Activated CD4-positive, alpha-beta T cell treated with anti-CD3 and anti-CD28 coated beads for 36 hours (primary cell): ENCODE results near the gene CMTM8. TPM values are rescaled to one million over a fixed set of nuclear protein-coding genes. Genes with fewer than 3 reads are reported as not detected.
A peak's percentile ranks its signal among the peaks of the same experiment; 100 is the strongest.

Source experiments
- ATAC-seq: fragments of 200-7000 bp; cut with Tn5 transposase; one replicate; pipeline ENCODE4 v1.10.0; 2021; ENCODE audit warnings: mild to moderate bottlenecking, moderate library complexity
- CTCF ChIA-PET: fragments of 350-600 bp; sonication (Branson Sonifier 250); formaldehyde crosslinking; loops from one replicate; lab custom pipeline; 2021; ENCODE audit warnings: antibody characterized with exemption; lab: Charles Lee
- POLR2A ChIA-PET: fragments of 350-600 bp; sonication (Branson Sonifier 250); formaldehyde crosslinking; loops from one replicate; lab custom pipeline; 2021; ENCODE audit warnings: antibody characterized with exemption, inconsistent platforms; lab: Charles Lee
- DNase-seq: peaks from one replicate; pipeline ENCODE4 v3.0.0-alpha.2; 2020
- H3K27ac Mint-ChIP-seq: one replicate; pipeline ENCODE4 v1.8.0; 2021; ENCODE audit warnings: mixed read lengths
- H3K27me3 Mint-ChIP-seq: one replicate; pipeline ENCODE4 v1.8.0; 2021; ENCODE audit warnings: mixed read lengths
- H3K36me3 Mint-ChIP-seq: one replicate; pipeline ENCODE4 v1.8.0; 2021; ENCODE audit warnings: low read depth, mixed read lengths
- H3K4me1 Mint-ChIP-seq: one replicate; pipeline ENCODE4 v1.8.0; 2021; ENCODE audit warnings: mixed read lengths
- H3K4me3 Mint-ChIP-seq: one replicate; pipeline ENCODE4 v1.8.0; 2021; ENCODE audit warnings: mild to moderate bottlenecking, moderate library complexity, mixed read lengths
- H3K9me3 Mint-ChIP-seq: one replicate; pipeline ENCODE4 v1.8.0; 2021; ENCODE audit warnings: low read depth, mixed read lengths
- intact Hi-C, 2 experiments: fragments of 100-400 bp; cut with DNase I in 1 of 2; cut with micrococcal nuclease in 1 of 2; formaldehyde crosslinking; loops; one replicate each; pipeline versions ENCODE4 v1.14.2 to v1.15.1; 2022 to 2024; cut with DNase I, micrococcal nuclease
- total RNA-seq, 2 experiments: library from RNA; stranded (reverse); gene quantifications; one replicate each; pipeline ENCODE4 v1.2.3, GENCODE V29; 2021

CMTM8 gene
- total RNA-seq, 2 experiments from 2014 or later: 8.1 to 9.3 TPM

- Mint-ChIP-seq H3K36me3 (no peaks in the 10 kb centered on the region), H3K9me3 (no peaks in the 10 kb centered on the region), H3K4me3 (no peak overlapping the region), H3K27me3 (no peaks in the 10 kb centered on the region), H3K4me1 (peaks cover 31% of the 10 kb centered on the region), H3K27ac (no peak overlapping the region)
- intact Hi-C loops: no loop called here
- DNase-seq (no peak), ATAC-seq (no peak)
- ChIA-PET POLR2A (no interaction called here), CTCF (interaction anchor here (0.7 to 1.6 kb wide), 5 partner anchors 8 to 481 kb away, joined by 3 to 11 read pairs (median 3); no protein-coding TSS in a partner anchor)
Measured at GRCh38 chr3:32316976-32317375, 78.5 kb downstream of the CMTM8 start.

- Mint-ChIP-seq H3K4me1 (peaks cover 7% of the 10 kb centered on the region), H3K27ac (no peak overlapping the region), H3K9me3 (no peaks in the 10 kb centered on the region), H3K27me3 (no peaks in the 10 kb centered on the region), H3K4me3 (no peak overlapping the region), H3K36me3 (no peaks in the 10 kb centered on the region)
- no peak for DNase-seq
- ChIA-PET POLR2A (no interaction called here), CTCF (interaction anchor here (1.2 to 1.5 kb wide), 2 partner anchors 18 to 143 kb away, joined by 3 to 6 read pairs; no protein-coding TSS in a partner anchor)
- intact Hi-C loops: no loop called here
- no peak for ATAC-seq
Measured at GRCh38 chr3:32319607-32320006, 81.1 kb downstream of the CMTM8 start.

GRCh38 chr3:32320080-32320479 lies 81.6 kb downstream of the CMTM8 start:
- CTCF ChIA-PET: interaction anchor here (1.5 kb wide), 1 partner anchor 143 kb away, joined by 6 read pairs; no protein-coding TSS in a partner anchor
- POLR2A ChIA-PET: no interaction called here
- intact Hi-C loops: no loop called here
- Mint-ChIP-seq H3K27me3 (no peaks in the 10 kb centered on the region), H3K9me3 (no peaks in the 10 kb centered on the region), H3K27ac (no peak overlapping the region), H3K4me3 (no peak overlapping the region), H3K4me1 (peaks cover 7% of the 10 kb centered on the region), H3K36me3 (no peaks in the 10 kb centered on the region)
- DNase-seq: no peak
- ATAC-seq: no peak

GRCh38 chr3:32321095-32321790 lies 82.8 kb downstream of the CMTM8 start:
- Mint-ChIP-seq H3K9me3 (no peaks in the 10 kb centered on the region), H3K27me3 (no peaks in the 10 kb centered on the region), H3K4me1 (peaks cover 9% of the 10 kb centered on the region), H3K4me3 (no peak overlapping the region), H3K27ac (no peak overlapping the region), H3K36me3 (no peaks in the 10 kb centered on the region)
- ChIA-PET CTCF (no interaction called here), POLR2A (no interaction called here)
- intact Hi-C loops: no loop called here
- DNase-seq (no peak), ATAC-seq (no peak)

- ChIA-PET POLR2A (no interaction called here), CTCF (interaction anchor here (0.9 to 2.2 kb wide), 2 partner anchors 12 to 26 kb away, joined by 3 to 11 read pairs; no protein-coding TSS in a partner anchor)
- Mint-ChIP-seq H3K36me3 (no peaks in the 10 kb centered on the region), H3K4me1 (peaks cover 9% of the 10 kb centered on the region), H3K27ac (no peak overlapping the region), H3K4me3 (no peak overlapping the region), H3K27me3 (no peaks in the 10 kb centered on the region), H3K9me3 (no peaks in the 10 kb centered on the region)
- ATAC-seq: no peak
- DNase-seq: no peak
- intact Hi-C loops: no loop called here
Measured at GRCh38 chr3:32322311-32322710, 83.8 kb downstream of the CMTM8 start.

GRCh38 chr3:32323604-32324003 lies 85.1 kb downstream of the CMTM8 start:
- Mint-ChIP-seq H3K36me3 (no peaks in the 10 kb centered on the region), H3K27ac (no peak overlapping the region), H3K9me3 (no peaks in the 10 kb centered on the region), H3K4me3 (no peak overlapping the region), H3K27me3 (no peaks in the 10 kb centered on the region), H3K4me1 (peaks cover 9% of the 10 kb centered on the region)
- POLR2A ChIA-PET: no interaction called here
- intact Hi-C loops: no loop called here
- no peak for DNase-seq
- CTCF ChIA-PET: interaction anchor here (1.0 to 2.2 kb wide), 3 partner anchors 11 to 51 kb away, joined by 3 to 11 read pairs (median 4); no protein-coding TSS in a partner anchor
- ATAC-seq: no peak

- Mint-ChIP-seq H3K4me1 (peaks cover 9% of the 10 kb centered on the region), H3K4me3 (no peak overlapping the region), H3K9me3 (no peaks in the 10 kb centered on the region), H3K27me3 (no peaks in the 10 kb centered on the region), H3K36me3 (no peaks in the 10 kb centered on the region), H3K27ac (no peak overlapping the region)
- DNase-seq (no peak), ATAC-seq (no peak)
- intact Hi-C loops: no loop called here
- ChIA-PET POLR2A (no interaction called here), CTCF (interaction anchor here (0.8 to 1.6 kb wide), 8 partner anchors 9 to 150 kb away, joined by 3 to 4 read pairs (median 3); no protein-coding TSS in a partner anchor)
Measured at GRCh38 chr3:32325201-32325600, 86.7 kb downstream of the CMTM8 start.

- POLR2A ChIA-PET: no interaction called here
- DNase-seq (no peak), ATAC-seq (no peak)
- CTCF ChIA-PET: interaction anchor here (0.8 to 1.1 kb wide), 4 partner anchors 12 to 28 kb away, joined by 3 read pairs; no protein-coding TSS in a partner anchor
- peaks cover 7% of the 10 kb centered on the region for H3K4me1 Mint-ChIP-seq
- no peaks in the 10 kb centered on the region for H3K9me3 Mint-ChIP-seq
- H3K36me3 Mint-ChIP-seq: no peaks in the 10 kb centered on the region
- no peak overlapping the region for H3K27ac Mint-ChIP-seq
- H3K27me3 Mint-ChIP-seq: no peaks in the 10 kb centered on the region
- intact Hi-C loops: no loop called here
- H3K4me3 Mint-ChIP-seq: no peak overlapping the region
Measured at GRCh38 chr3:32325927-32326326, 87.4 kb downstream of the CMTM8 start.

GRCh38 chr3:32326795-32327194 lies 88.3 kb downstream of the CMTM8 start:
- ATAC-seq (no peak), DNase-seq (no peak)
- Mint-ChIP-seq H3K36me3 (no peaks in the 10 kb centered on the region), H3K27me3 (no peaks in the 10 kb centered on the region), H3K4me3 (no peak overlapping the region), H3K27ac (no peak overlapping the region), H3K9me3 (no peaks in the 10 kb centered on the region), H3K4me1 (peaks cover 11% of the 10 kb centered on the region)
- POLR2A ChIA-PET: no interaction called here
- CTCF ChIA-PET: no interaction called here
- intact Hi-C loops: no loop called here

GRCh38 chr3:32334675-32335074 lies 96.2 kb downstream of the CMTM8 start:
- no peaks in the 10 kb centered on the region for H3K27me3 Mint-ChIP-seq
- no peak overlapping the region for H3K4me3 Mint-ChIP-seq
- H3K36me3 Mint-ChIP-seq: peaks cover 1% of the 10 kb centered on the region
- no peaks in the 10 kb centered on the region for H3K9me3 Mint-ChIP-seq
- peak; percentile 80 for DNase-seq
- intact Hi-C loops: loop anchor here (1.0 to 10.0 kb wide), 3 partner anchors 38 to 310 kb away; no protein-coding TSS in a partner anchor
- ChIA-PET CTCF (interaction anchor here (0.6 to 6.1 kb wide), 20 partner anchors 8 to 472 kb away, joined by 3 to 50 read pairs (median 4); no protein-coding TSS in a partner anchor), POLR2A (interaction anchor here (0.6 kb wide), 1 partner anchor 21 kb away, joined by 3 read pairs; no protein-coding TSS in a partner anchor)
- ATAC-seq: peak; percentile 91
- H3K27ac Mint-ChIP-seq: peak overlapping the region; percentile 48
- H3K4me1 Mint-ChIP-seq: peaks cover 52% of the 10 kb centered on the region

- Mint-ChIP-seq H3K4me3 (no peak overlapping the region), H3K27me3 (no peaks in the 10 kb centered on the region), H3K4me1 (peaks cover 52% of the 10 kb centered on the region), H3K36me3 (peaks cover 1% of the 10 kb centered on the region), H3K27ac (peak overlapping the region; percentile 48), H3K9me3 (no peaks in the 10 kb centered on the region)
- intact Hi-C loops: loop anchor here in 1 of 2 experiments (10.0 kb wide), 1 partner anchor 311 kb away; no protein-coding TSS in a partner anchor
- POLR2A ChIA-PET: no interaction called here
- ATAC-seq: peak; percentile 45
- CTCF ChIA-PET: interaction anchor here (0.6 to 6.1 kb wide), 14 partner anchors 10 to 257 kb away, joined by 3 to 50 read pairs (median 4); no protein-coding TSS in a partner anchor
- peak; percentile 26 for DNase-seq
Measured at GRCh38 chr3:32335365-32336112, 97.1 kb downstream of the CMTM8 start.
